ENCODE measurements around the gene PDCL2.

PDCL2 gene

DNA sequence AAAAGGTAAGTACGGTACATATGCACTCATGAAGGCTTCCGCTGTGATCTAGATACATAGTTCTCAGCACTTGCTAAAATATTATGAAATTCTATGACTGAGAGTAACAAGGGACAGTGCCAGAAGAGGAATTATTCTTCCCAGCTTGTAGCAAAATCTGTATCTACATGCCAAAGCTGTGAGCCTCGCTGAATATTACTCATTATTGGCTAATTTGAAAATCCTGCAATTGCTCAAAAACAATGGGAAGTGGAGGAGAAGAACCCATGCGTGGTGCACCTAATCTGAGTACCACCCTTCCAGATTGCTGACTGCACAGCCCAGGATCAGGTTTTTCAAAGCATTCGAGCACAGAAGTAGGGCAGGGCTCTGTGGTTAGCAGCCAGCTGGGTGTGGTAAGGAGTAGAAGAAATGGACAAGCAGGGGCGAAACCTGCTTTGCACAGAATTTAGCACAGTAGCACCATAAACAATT lies 17.4 kb upstream of the PDCL2 start:
- ATAC-seq = no peak
- no peak for TF ChIP-seq ZNF565 (CRISPR knock-in tag; conservative IDR thresholded peaks at IDR 0.05; ENCODE audit: low read depth)

DNA sequence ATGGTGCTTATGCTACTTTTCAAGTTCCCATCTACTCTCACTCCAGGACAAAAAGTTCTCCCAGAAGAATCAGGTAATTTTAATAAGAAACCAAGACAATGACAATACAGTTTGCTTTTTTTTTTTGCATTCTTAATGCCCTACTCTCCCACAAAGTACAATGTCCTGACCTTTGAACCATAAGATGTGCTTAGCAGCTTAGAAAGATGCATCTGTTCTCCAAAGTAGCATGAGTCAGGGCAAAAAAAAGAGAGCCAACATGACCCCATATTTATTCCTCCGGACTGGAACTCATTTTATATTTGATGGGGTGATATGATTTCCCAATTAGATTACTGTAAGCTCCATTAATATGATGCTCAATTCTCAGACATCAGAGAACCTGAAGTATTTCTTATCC lies 16.5 kb upstream of the PDCL2 start:
- no peak for ATAC-seq
- TF ChIP-seq, protein P1, sequence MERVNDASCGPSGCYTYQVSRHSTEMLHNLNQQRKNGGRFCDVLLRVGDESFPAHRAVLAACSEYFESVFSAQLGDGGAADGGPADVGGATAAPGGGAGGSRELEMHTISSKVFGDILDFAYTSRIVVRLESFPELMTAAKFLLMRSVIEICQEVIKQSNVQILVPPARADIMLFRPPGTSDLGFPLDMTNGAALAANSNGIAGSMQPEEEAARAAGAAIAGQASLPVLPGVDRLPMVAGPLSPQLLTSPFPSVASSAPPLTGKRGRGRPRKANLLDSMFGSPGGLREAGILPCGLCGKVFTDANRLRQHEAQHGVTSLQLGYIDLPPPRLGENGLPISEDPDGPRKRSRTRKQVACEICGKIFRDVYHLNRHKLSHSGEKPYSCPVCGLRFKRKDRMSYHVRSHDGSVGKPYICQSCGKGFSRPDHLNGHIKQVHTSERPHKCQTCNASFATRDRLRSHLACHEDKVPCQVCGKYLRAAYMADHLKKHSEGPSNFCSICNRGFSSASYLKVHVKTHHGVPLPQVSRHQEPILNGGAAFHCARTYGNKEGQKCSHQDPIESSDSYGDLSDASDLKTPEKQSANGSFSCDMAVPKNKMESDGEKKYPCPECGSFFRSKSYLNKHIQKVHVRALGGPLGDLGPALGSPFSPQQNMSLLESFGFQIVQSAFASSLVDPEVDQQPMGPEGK (CRISPR knock-in tag; IDR thresholded peaks at IDR 0.05; ENCODE audit: borderline replicate concordance) = no peak
- TF ChIP-seq, protein P2, sequence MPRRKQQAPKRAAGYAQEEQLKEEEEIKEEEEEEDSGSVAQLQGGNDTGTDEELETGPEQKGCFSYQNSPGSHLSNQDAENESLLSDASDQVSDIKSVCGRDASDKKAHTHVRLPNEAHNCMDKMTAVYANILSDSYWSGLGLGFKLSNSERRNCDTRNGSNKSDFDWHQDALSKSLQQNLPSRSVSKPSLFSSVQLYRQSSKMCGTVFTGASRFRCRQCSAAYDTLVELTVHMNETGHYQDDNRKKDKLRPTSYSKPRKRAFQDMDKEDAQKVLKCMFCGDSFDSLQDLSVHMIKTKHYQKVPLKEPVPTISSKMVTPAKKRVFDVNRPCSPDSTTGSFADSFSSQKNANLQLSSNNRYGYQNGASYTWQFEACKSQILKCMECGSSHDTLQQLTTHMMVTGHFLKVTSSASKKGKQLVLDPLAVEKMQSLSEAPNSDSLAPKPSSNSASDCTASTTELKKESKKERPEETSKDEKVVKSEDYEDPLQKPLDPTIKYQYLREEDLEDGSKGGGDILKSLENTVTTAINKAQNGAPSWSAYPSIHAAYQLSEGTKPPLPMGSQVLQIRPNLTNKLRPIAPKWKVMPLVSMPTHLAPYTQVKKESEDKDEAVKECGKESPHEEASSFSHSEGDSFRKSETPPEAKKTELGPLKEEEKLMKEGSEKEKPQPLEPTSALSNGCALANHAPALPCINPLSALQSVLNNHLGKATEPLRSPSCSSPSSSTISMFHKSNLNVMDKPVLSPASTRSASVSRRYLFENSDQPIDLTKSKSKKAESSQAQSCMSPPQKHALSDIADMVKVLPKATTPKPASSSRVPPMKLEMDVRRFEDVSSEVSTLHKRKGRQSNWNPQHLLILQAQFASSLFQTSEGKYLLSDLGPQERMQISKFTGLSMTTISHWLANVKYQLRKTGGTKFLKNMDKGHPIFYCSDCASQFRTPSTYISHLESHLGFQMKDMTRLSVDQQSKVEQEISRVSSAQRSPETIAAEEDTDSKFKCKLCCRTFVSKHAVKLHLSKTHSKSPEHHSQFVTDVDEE (CRISPR knock-in tag; IDR thresholded peaks at IDR 0.05) = no peak
- TF ChIP-seq TCF4 (CRISPR knock-in tag; IDR thresholded peaks at IDR 0.05; ENCODE audit: borderline replicate concordance) (no peak), RARB (CRISPR knock-in tag; IDR thresholded peaks at IDR 0.05) (no peak), ZNF8 (CRISPR knock-in tag; IDR thresholded peaks at IDR 0.05) (no peak), ZNF70 (CRISPR knock-in tag; IDR thresholded peaks at IDR 0.05) (no peak), SNAI2 (CRISPR knock-in tag; IDR thresholded peaks at IDR 0.05) (no peak)
- TF ChIP-seq, protein P3, sequence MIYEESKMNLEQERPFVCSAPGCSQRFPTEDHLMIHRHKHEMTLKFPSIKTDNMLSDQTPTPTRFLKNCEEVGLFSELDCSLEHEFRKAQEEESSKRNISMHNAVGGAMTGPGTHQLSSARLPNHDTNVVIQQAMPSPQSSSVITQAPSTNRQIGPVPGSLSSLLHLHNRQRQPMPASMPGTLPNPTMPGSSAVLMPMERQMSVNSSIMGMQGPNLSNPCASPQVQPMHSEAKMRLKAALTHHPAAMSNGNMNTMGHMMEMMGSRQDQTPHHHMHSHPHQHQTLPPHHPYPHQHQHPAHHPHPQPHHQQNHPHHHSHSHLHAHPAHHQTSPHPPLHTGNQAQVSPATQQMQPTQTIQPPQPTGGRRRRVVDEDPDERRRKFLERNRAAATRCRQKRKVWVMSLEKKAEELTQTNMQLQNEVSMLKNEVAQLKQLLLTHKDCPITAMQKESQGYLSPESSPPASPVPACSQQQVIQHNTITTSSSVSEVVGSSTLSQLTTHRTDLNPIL (CRISPR knock-in tag; IDR thresholded peaks at IDR 0.05; ENCODE audit: low read depth) = no peak

DNA sequence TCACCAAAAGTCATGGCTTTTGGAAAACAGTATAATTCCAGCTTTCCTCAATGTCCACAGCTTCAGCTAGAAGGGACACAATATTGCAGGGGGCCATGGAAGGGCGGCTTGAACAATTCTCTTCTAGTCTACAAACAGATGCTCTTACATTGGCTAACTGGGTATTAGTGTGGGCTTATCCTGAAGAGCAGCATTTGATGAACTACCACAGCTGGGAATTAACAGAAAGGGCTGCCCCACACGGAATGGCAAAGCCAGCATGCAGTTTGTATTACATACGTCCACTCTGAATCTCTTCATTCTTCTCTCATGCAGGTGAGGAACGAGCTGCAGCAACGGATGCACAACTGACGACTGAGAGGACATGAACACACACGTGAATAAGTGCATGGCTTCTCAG lies 13.0 kb upstream of the PDCL2 start:
- no peak for ATAC-seq
- no peak for TF ChIP-seq ZC3H10 (CRISPR knock-in tag; IDR thresholded peaks at IDR 0.05)
- no peak for TF ChIP-seq ESRRG (CRISPR knock-in tag; IDR thresholded peaks at IDR 0.05)
- TF ChIP-seq ARNTL (CRISPR knock-in tag; IDR thresholded peaks at IDR 0.05; ENCODE audit: borderline replicate concordance, low read depth) = no peak
- TF ChIP-seq PPARA (CRISPR knock-in tag; IDR thresholded peaks at IDR 0.05; ENCODE audit: borderline replicate concordance) = no peak
- TF ChIP-seq ISL1 (CRISPR knock-in tag; IDR thresholded peaks at IDR 0.05) = no peak
- TF ChIP-seq, protein P4, sequence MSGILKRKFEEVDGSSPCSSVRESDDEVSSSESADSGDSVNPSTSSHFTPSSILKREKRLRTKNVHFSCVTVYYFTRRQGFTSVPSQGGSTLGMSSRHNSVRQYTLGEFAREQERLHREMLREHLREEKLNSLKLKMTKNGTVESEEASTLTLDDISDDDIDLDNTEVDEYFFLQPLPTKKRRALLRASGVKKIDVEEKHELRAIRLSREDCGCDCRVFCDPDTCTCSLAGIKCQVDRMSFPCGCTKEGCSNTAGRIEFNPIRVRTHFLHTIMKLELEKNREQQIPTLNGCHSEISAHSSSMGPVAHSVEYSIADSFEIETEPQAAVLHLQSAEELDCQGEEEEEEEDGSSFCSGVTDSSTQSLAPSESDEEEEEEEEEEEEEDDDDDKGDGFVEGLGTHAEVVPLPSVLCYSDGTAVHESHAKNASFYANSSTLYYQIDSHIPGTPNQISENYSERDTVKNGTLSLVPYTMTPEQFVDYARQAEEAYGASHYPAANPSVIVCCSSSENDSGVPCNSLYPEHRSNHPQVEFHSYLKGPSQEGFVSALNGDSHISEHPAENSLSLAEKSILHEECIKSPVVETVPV (CRISPR knock-in tag; IDR thresholded peaks at IDR 0.05) = no peak
- no peak for TF ChIP-seq OSR1 (CRISPR knock-in tag; IDR thresholded peaks at IDR 0.05)
- TF ChIP-seq GLIS3 (CRISPR knock-in tag; IDR thresholded peaks at IDR 0.05) = no peak
- TF ChIP-seq ZFP3 (CRISPR knock-in tag; IDR thresholded peaks at IDR 0.05) = no peak

DNA sequence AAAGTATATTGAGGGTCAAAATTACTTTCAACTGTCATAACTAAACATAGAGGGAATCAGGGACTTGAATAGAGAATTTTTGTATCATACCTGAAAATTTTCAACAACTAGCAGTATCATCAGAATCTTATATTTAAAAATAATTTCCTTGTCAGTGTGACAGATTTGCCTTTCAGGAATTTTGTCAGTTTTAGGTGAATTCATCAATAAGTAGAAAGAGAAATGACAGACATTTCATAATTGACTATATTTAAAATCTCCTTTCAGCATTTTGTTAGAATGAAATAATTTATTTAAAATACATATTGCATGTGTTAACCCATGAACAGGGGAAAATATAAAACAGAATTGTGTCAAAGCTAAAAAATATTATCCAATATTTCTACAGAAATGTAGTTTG lies 8.6 kb upstream of the PDCL2 start:
- TF ChIP-seq, protein P5, sequence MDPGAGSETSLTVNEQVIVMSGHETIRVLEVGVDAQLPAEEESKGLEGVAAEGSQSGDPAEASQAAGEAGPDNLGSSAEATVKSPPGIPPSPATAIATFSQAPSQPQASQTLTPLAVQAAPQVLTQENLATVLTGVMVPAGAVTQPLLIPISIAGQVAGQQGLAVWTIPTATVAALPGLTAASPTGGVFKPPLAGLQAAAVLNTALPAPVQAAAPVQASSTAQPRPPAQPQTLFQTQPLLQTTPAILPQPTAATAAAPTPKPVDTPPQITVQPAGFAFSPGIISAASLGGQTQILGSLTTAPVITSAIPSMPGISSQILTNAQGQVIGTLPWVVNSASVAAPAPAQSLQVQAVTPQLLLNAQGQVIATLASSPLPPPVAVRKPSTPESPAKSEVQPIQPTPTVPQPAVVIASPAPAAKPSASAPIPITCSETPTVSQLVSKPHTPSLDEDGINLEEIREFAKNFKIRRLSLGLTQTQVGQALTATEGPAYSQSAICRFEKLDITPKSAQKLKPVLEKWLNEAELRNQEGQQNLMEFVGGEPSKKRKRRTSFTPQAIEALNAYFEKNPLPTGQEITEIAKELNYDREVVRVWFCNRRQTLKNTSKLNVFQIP (CRISPR knock-in tag; IDR thresholded peaks at IDR 0.05; ENCODE audit: borderline replicate concordance, low read depth) = no peak
- no peak for TF ChIP-seq SNAI2 (CRISPR knock-in tag; IDR thresholded peaks at IDR 0.05)
- TF ChIP-seq, protein P4 (CRISPR knock-in tag; IDR thresholded peaks at IDR 0.05) = no peak
- no peak for TF ChIP-seq PPARA (CRISPR knock-in tag; IDR thresholded peaks at IDR 0.05; ENCODE audit: borderline replicate concordance)
- TF ChIP-seq TCF4 (CRISPR knock-in tag; IDR thresholded peaks at IDR 0.05; ENCODE audit: borderline replicate concordance) = no peak
- no peak for TF ChIP-seq ZC3H10 (CRISPR knock-in tag; IDR thresholded peaks at IDR 0.05)
- no peak for TF ChIP-seq CSDC2 (CRISPR knock-in tag; IDR thresholded peaks at IDR 0.05)
- TF ChIP-seq TOX (CRISPR knock-in tag; IDR thresholded peaks at IDR 0.05; ENCODE audit: borderline replicate concordance) = no peak
- TF ChIP-seq ZNF565 (CRISPR knock-in tag; conservative IDR thresholded peaks at IDR 0.05; ENCODE audit: low read depth) = no peak
- TF ChIP-seq, protein P3 (CRISPR knock-in tag; IDR thresholded peaks at IDR 0.05; ENCODE audit: low read depth) = no peak
- TF ChIP-seq ZNF8 (CRISPR knock-in tag; IDR thresholded peaks at IDR 0.05) = no peak
- ATAC-seq = no peak

Data from SK-N-SH treated with all-trans-retinoic acid at 6 μM for 48 hours (cell line).